ENCODE results near the gene PTPRT. TPM values are rescaled to one million over a fixed set of nuclear protein-coding genes. Genes with fewer than 3 reads are reported as not detected.

PTPRT gene
- total and polyA plus RNA-seq, 9 donors, result under 0.01 to 3.2 (median 0.22) TPM; not detected in 1

DNA sequence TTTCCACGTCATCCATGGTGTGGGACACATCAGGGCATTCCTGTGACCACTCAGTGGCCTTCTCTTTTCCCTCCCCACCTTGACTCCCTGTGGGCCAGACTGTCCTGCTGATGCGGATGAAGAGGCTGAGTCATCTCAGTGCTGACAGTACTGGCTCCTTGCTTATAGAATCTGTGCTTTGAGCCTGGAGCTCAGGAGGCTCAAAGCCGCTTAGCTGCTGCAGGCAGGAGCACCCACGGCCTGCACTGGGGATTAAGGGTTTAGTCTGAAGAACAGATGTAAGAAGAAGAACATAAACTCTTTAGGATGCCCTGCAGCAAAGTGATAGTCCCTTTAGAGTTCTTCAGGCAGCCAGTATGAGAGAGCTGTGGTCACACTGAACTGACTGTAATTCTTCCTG lies 929.5 kb downstream of the PTPRT start:
- intact Hi-C loops (cut with DNase I), result no loop called here
- 67 to 85% (median 76%) methylated on average over 4 of the region's 4 CpGs for WGBS, 3 donors
- no peaks in the 10 kb centered on the region for H3K27me3 ChIP-seq

DNA sequence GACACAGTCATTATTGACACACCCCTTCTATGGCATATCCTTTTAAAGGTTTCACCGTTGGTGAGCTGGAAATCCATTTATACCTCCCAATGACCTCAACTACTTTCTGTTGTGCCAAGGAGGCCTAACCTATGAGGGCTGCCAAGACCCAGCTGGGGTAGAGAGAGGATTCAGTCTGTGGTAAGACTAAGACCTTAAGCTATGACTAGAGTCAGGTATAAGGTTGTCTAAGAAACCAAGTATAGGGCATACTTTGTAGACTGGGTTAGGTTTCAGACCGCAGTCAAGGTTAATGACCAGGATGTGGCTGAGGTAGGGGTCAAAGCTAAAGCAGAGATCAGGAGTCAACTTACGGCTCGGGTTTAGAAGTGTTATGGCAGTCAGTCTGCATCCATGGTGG lies 930.3 kb downstream of the PTPRT start:
- H3K36me3 ChIP-seq, result no peaks in the 10 kb centered on the region
- no peak overlapping the region for H3K27ac ChIP-seq
- TF ChIP-seq EP300 (IDR thresholded peaks at IDR 0.05), result no peak
- TF ChIP-seq, protein P1, sequence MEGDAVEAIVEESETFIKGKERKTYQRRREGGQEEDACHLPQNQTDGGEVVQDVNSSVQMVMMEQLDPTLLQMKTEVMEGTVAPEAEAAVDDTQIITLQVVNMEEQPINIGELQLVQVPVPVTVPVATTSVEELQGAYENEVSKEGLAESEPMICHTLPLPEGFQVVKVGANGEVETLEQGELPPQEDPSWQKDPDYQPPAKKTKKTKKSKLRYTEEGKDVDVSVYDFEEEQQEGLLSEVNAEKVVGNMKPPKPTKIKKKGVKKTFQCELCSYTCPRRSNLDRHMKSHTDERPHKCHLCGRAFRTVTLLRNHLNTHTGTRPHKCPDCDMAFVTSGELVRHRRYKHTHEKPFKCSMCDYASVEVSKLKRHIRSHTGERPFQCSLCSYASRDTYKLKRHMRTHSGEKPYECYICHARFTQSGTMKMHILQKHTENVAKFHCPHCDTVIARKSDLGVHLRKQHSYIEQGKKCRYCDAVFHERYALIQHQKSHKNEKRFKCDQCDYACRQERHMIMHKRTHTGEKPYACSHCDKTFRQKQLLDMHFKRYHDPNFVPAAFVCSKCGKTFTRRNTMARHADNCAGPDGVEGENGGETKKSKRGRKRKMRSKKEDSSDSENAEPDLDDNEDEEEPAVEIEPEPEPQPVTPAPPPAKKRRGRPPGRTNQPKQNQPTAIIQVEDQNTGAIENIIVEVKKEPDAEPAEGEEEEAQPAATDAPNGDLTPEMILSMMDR (IDR thresholded peaks at IDR 0.05), result no peak
- TF ChIP-seq POLR2A (IDR thresholded peaks at IDR 0.05), result no peak
- no peaks in the 10 kb centered on the region for H3K27me3 ChIP-seq
- no peak overlapping the region for H3K4me3 ChIP-seq
- 86 to 87% (median 87%) methylated on average over 4 of the region's 4 CpGs for WGBS, 3 donors
- H3K4me1 ChIP-seq (ENCODE audit: insufficient read depth), result no peaks in the 10 kb centered on the region
- DNase-seq, result no peak
- no peaks in the 10 kb centered on the region for H3K9me3 ChIP-seq
- intact Hi-C loops (cut with DNase I), result no loop called here

More for the DNA sequence above, 929.5 kb downstream of the PTPRT start:
- no peak overlapping the region for H3K4me3 ChIP-seq
- H3K4me1 ChIP-seq (ENCODE audit: insufficient read depth), result no peaks in the 10 kb centered on the region
- no peak for DNase-seq
- H3K36me3 ChIP-seq, result no peaks in the 10 kb centered on the region
- TF ChIP-seq, protein P1 (IDR thresholded peaks at IDR 0.05), result no peak
- H3K27ac ChIP-seq, result no peak overlapping the region
- no peaks in the 10 kb centered on the region for H3K9me3 ChIP-seq

DNA sequence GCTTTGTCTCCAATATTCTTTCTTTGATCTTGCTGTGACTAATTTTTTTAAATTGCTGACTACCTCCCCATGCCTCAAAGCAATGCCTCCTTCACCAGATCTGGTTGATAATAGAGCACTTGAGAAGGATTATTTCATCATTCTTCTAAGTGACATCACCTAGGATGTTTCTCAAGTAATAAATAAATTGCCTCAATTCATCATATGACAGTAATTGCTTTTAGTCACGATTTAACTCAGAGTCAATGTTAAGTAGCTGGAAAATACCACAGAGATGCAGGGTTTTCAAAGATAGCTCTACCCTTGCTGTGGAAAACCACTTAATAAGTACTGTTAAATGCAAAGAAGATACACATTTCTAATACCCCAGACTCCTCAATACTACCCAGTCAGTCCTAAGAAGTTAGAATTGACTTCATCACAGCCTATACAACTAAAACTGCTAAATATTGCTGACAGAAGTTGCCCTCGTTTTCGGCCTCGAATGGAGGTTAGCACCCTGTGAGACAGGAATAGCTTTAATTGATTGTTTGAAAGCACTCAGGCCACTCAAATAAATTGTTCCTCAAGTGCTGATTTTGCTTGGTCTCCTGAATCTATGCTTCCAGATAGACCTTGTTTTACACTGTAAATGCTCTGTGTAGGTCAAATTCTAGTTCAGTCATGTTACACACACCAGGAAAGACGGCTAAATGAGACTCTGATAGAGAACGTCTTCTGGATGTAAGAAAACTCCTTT lies 931.0 kb downstream of the PTPRT start:
- H3K27me3 ChIP-seq, result no peaks in the 10 kb centered on the region
- TF ChIP-seq POLR2A (IDR thresholded peaks at IDR 0.05), result no peak
- no peak for TF ChIP-seq EP300 (IDR thresholded peaks at IDR 0.05)
- TF ChIP-seq, protein P1 (IDR thresholded peaks at IDR 0.05), result no peak
- DNase-seq, result no peak
- H3K4me3 ChIP-seq, result no peak overlapping the region
- 77 to 86% (median 81%) methylated on average over 6 of the region's 6 CpGs for WGBS, 3 donors
- H3K9me3 ChIP-seq, result no peaks in the 10 kb centered on the region
- H3K27ac ChIP-seq, result no peak overlapping the region
- H3K36me3 ChIP-seq, result no peaks in the 10 kb centered on the region
- no peaks in the 10 kb centered on the region for H3K4me1 ChIP-seq (ENCODE audit: insufficient read depth)
- intact Hi-C loops (cut with DNase I), result no loop called here

GRCh38 chr20:42255821-42256220 lies 933.9 kb downstream of the PTPRT start:
- TF ChIP-seq EP300 (IDR thresholded peaks at IDR 0.05), result no peak
- H3K27me3 ChIP-seq, result no peaks in the 10 kb centered on the region

DNA sequence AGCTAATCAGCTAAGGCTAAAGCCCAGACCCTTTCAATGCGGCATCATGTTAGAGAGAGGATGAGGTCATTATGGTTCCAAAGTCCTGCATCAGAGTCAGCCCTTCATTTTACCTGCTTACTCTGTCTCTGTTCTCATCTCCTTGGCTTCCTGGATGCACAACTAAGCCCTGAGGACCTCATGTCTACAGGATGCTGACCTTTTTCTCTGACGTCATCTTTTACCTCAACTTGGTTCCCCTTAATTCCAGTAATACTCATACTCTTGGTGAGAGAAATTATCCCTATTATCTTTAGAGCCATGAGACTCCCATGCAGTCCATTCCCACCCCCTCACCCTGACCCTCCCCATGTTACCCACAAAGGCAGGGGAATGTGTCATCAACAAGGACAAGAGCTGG lies 935.0 kb downstream of the PTPRT start:
- 90 to 97% (median 92%) methylated on average over 2 of the region's 2 CpGs for WGBS, 3 donors
- no peak overlapping the region for H3K4me3 ChIP-seq
- TF ChIP-seq POLR2A (IDR thresholded peaks at IDR 0.05) (no peak), EP300 (IDR thresholded peaks at IDR 0.05) (no peak)
- TF ChIP-seq, protein P1 (IDR thresholded peaks at IDR 0.05), result no peak
- no peaks in the 10 kb centered on the region for H3K9me3 ChIP-seq
- no peaks in the 10 kb centered on the region for H3K4me1 ChIP-seq (ENCODE audit: insufficient read depth)
- no peak for DNase-seq
- no peaks in the 10 kb centered on the region for H3K36me3 ChIP-seq
- no peaks in the 10 kb centered on the region for H3K27me3 ChIP-seq
- no peak overlapping the region for H3K27ac ChIP-seq
- intact Hi-C loops (cut with DNase I), result no loop called here

More at GRCh38 chr20:42255821-42256220, 933.9 kb downstream of the PTPRT start:
- no peak for DNase-seq
- intact Hi-C loops (cut with DNase I), result no loop called here
- Histone ChIP-seq H3K9me3 (no peaks in the 10 kb centered on the region), H3K27ac (no peak overlapping the region), H3K36me3 (no peaks in the 10 kb centered on the region), H3K4me1 (ENCODE audit: insufficient read depth) (no peaks in the 10 kb centered on the region), H3K4me3 (no peak overlapping the region)
- WGBS, 3 donors, result 77 to 88% (median 85%) methylated on average over 3 of the region's 3 CpGs

Measured in ovary (tissue), 9 donors.